RPMI7951 (cell line): ENCODE results near the gene DPH6. TPM values are rescaled to one million over a fixed set of nuclear protein-coding genes. Genes with fewer than 3 reads are reported as not detected.
"Not testable (repeated sequence)": the region's sequence is repeated elsewhere in the genome, so short reads cannot be mapped to it uniquely, and the experiment has no call there.

ENCODE experiments used
- DNase-seq: peaks from one replicate; pipeline ENCODE4 v3.0.0-alpha.2; 2012; ENCODE audit warnings: low read depth
- total RNA-seq: library from RNA; depleted of rRNA; stranded (reverse); fragments of >200 nt; shearing (Covaris generic); gene quantifications from 2 replicates; pipeline ENCODE4 v1.2.3, GENCODE V29; 2014; rRNA removed

The DPH6 gene, protein sequence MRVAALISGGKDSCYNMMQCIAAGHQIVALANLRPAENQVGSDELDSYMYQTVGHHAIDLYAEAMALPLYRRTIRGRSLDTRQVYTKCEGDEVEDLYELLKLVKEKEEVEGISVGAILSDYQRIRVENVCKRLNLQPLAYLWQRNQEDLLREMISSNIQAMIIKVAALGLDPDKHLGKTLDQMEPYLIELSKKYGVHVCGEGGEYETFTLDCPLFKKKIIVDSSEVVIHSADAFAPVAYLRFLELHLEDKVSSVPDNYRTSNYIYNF
- 30.8 and 38.2 TPM in 2 replicates for total RNA-seq

GRCh38 chr15:35545824-35546510 is at the start of gene DPH6:
DPH6 (minus strand) TSS chr15:35546165; CDS start chr15:35546141, 24 bp downstream.
- DNase-seq: peak; percentile 86

DNA sequence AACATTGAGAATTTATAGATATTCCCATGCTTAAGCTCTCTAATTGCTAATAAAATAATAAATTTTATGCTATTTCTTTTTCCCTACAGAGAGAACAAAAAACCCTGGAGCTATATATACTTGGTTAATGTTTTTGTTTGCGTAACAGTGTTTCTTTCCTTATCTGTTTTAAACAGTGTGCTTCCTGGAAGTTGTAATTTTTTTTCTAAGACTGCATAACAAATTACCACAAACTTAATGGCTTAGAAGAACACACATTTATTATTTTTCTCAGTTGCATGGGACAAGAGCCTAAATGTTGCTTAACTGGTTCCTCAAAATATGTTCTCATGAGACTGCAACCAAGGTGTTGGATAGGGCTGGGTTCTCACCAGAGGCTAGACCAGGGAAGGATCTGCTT is 49.7 kb upstream of the DPH6 start:
- DNase-seq: no peak

DNA sequence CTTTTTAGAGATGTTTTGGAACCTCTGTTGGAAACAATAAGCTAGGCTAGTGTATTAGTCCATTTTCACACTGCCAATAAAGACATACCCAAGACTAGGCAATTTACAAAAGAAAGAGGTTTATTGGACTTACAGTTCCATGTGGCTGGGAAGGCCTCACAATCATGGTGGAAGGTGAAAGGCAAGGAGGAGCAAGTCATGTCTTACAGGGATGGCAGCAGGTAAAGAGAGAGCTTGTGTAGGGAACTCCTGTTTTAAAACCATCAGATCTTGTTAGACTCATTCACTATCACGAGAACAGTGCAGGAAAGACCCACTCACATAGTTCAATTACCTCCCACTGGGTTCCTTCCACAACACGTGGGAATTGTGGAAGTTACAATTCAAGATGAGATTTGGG is 46.0 kb upstream of the DPH6 start:
- not testable (repeated sequence) for DNase-seq

- DNase-seq: no peak
These were observed 38.0 kb upstream of the DPH6 start for GRCh38 chr15:35583863-35584528.

DNA sequence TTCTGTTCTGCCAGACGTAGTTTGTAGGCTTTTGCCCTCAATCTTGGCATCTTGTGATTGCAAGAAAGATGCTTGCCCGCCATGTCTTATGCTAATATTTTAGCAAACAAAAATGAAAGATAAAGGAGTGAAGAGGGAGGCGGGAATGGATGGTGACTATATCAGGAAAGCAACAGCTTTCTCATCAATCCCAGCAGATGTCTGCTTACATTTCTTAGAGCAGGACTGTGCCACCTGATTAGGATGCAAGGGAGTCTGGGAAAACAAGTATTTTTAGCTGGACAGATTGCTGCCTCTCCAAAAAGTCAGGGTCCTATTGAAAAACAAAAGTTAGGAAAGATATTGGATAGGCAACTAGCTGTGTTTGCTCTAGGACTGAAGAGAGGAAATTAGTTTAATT is 34.6 kb upstream of the DPH6 start:
- DNase-seq: no peak

DNA sequence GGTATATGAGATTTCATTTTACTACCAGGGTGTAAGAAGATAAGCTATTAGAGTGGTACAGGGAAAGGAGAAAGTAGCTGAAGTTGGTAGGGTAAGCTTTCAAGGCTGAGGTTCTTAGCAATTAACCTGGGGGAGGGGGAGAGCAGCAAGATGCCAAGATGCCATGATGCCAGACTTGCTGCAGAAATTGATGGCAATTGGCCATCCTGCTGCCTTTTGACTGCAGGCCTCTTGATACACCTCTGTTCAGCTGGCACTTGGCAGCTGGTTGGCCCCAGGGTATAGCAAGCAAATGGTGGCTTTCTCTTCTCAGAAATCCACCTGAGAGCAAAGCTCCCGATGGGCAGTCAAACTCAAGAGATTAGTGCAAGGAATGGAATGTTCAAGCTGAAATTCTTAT is 21.4 kb upstream of the DPH6 start:
- no peak for DNase-seq

GRCh38 chr15:35566991-35567390 is 21.0 kb upstream of the DPH6 start:
- no peak for DNase-seq

GRCh38 chr15:35565901-35566300 is 19.9 kb upstream of the DPH6 start:
- no peak for DNase-seq

DNA sequence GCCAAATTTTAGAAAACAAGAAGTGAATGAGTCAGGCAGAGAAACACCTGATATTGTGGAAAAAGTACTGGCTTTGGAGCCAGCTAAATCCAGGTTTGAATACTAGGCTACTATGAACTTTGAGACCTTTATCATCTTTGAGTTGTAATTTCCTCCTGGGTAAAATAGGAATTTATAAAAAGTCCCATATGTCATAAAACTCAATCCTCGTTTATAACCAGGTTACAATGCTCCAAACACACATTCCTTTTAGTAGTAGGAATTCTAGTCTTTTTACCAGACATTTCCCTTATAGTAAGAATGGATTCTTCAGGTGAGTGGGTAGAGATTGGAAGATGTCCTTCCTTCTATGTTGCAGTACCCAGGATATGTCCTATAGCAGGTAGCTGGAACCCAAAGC is 16.7 kb upstream of the DPH6 start:
- DNase-seq: no peak

- DNase-seq: no peak
These were observed 15.3 kb upstream of the DPH6 start for GRCh38 chr15:35561308-35561707.

DNA sequence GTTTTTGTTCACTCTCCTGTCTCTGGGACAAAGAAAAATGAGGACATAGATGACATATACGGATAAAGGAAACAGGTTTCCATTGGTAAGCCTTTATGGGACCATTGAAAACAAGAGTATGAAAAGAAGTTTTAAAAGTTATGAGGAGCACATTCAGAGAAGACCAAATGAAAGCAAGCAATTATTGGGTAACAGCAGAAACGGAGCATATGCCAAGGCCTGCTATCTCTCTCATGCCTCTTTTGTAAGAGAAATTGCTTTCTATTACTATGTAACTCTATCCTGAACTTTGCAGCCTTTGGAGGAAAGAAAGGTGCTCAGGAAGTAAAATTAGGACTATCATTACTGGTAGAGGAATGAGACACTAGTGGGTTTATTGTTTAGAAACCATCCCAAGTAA is 14.9 kb upstream of the DPH6 start:
- DNase-seq: no peak

DNA sequence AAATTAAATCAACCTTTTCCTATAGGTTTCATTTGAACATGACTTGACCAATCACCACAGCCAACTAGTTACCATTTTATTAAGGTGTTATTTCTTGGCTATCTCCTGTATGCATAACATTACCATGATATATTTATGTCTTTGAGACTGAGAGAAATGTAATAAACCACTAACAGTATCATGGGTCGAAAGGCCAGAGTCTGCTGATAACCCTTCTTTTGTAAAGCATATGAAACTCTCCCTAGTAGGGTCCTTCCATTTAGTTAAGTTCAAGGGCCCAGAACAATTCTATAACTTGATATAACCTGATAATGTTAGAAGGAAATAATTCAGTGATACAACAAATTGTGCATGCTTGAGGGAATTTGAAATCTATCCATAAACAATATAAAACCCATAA is 14.3 kb upstream of the DPH6 start:
- no peak for DNase-seq

DNA sequence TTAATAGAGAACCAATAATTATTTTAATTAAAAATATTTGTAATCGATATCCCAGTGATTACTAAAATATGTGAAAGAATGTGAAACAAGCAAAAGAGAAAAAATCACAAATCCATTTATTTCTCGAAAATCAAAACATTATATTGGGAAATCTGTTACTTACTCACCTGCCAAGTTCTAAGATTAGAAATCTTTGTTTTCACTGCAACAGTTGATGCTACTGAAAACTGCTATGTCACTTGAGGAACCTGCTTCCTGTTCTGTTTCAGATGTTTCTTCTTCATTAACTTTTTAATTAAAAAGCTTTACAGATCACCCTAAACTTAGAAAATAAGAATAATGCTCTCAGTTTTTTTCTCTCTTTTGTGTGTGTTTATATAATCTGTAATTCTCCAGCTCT is 13.7 kb upstream of the DPH6 start:
- no peak for DNase-seq

- DNase-seq: peak; percentile 88
These were observed 11.6 kb upstream of the DPH6 start for GRCh38 chr15:35557544-35557943.

DNA sequence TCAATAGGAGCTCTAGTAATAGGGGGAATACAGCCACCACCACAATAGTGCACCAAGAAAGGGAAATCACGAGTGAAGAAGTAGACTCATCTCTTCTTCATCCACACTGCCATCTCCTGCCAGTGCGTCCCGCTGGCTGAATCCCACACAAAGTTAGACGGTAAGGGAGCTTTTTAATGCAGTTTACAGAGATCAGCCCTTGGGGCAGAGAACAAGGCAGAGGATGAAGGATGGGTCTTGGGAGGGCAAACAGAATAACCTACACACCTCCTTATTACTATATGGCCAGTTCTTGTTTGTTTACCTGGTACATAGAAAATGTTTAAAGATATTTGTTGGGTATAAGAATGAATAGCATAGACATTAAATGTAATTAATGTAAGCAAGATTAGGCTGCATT is 11.0 kb upstream of the DPH6 start:
- peak; percentile 40 for DNase-seq

DNA sequence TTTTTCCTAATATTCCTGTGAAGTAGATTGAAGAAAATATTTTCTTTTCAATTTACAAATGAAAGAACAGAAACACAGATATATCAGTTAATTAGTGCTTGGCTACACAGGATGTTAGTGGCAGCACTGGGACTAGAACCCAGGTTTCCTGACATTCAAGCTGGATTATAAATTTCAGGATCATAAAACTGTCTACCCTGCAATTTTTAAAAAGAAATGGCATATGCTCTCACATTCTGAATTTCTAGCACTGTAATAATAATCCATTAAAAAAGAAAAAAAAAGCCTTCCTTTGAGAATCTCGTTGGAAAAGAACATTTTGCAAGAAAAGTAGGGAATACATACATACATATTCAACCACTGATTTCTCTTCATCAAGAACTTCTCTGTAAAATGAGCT is 9.3 kb upstream of the DPH6 start:
- no peak for DNase-seq

DNA sequence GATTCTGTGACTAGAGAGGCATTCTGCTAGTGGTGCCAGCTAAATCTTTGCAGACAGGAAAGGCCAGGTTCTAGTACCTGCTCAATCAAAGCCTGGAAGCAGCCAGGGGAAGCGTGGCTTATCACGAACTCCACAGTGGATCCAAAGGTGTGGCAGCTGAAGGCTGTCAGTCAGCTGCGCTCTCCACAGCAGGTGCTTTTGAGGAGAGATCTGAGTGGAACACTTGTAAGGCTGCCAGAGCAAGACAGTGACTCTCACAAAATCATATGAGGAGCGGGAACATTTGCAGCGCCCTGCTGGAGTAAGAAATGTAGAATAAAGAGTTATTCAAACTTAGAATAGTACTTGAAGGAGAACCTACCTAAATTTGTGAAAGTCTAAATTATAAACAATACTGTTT is 5.0 kb upstream of the DPH6 start:
- DNase-seq: no peak

GRCh38 chr15:35549567-35549966 is 3.6 kb upstream of the DPH6 start:
- no peak for DNase-seq

GRCh38 chr15:35548435-35548834 is 2.5 kb upstream of the DPH6 start:
- no peak for DNase-seq

DNA sequence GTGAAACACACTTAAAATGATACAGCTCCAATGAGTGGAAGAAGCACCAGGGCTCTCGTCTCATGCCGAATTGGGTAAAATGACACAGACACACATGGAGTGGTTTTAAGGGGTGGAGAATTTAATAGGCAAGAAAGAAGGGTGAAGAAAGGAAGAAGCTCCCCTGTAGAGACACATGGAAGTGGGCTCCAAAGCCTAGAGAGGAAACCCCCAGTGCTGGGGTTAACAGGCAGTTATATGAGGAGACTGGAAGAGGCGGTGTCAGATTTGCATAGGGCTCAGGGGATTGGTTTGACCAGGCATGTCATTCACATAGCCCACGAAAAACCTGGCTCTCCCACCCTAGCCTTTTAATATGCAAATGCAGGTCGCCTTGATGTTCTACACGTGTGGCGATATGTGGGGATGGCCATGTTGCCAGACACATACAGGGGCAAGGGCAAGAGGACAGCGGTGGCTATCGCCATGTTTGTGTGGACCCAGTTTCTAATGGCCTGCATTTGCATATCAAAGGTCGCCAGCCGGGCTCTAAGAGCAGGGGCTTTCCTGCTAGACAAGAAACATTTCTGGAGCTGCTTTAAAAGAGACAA is 1.9 kb upstream of the DPH6 start:
- DNase-seq: no peak

DNA sequence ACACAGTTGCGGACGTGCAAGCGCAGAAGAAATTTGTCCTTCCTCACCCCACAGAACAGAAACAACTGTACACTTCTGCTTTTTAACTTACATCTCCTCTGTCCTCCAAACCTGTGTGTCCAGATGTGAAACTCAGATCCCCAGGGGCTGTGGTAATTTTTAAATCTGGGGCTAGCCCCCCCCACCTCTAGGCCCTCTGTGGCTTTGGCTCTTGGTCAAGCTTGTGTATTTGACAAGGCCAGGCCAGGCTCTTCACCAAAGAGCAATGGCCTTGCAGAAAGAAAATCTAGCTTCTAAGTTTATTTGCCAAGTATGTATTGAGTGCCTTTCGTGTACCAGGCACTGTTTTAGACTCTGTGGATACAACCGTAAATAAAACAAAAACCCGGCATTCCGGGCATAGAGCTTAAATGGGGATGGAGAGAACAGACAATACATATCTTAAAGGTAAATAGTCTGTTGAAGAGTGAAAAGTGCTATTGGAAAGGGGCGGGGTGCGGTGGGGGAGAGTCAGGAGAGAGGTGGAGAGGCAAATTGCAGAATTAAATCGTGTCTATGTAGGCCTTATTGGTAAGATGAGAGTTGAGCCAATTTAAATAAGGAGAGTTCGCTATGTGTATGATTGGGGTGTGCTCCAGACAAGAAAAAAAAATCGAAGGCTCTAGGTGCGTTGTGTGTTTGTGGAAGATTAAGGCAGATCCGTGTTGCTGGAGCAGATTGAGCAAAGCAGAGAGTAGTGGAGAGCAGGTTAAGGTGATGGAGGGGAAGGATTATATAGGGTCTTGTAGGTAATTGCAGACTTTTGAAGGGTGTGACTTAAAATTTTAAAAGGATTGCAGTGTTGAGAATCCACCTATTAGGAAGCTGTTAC is 781 bp upstream of the DPH6 start:
- no peak for DNase-seq
